Activated T-helper 1 cell treated with Interleukin-2 at 50 U/mL for 16 hours (primary cell): ENCODE measurements around the gene PSMB11.

Experiments used
- DNase-seq: peaks from one replicate; pipeline ENCODE4 v3.0.0-alpha.2; 2020; ENCODE audit warnings: low read depth

Gene PSMB11

GRCh38 chr14:23085458-23085857 is 43.4 kb downstream of the PSMB11 start:
- DNase-seq, result no peak

DNA sequence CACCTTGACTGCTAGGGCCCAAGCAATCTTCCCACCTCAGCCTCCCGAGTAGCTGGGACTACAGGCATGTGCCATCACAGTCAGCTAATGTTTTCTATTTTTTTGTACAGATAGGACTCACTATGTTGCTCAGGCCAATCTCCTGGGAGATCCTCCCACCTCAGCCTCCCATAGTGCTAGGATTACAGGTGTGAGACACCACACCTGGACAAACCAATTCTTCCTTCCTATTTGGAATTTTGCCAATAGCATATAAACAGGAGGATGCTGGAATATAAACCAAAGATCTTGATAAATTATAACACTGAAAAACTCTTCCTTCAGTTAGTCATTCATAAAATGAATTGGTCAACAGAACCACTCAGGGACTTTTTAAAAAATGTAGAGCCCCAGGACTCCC is 44.6 kb downstream of the PSMB11 start:
- no peak for DNase-seq

- no peak for DNase-seq
These were observed 47.7 kb downstream of the PSMB11 start for GRCh38 chr14:23089498-23090253.

DNA sequence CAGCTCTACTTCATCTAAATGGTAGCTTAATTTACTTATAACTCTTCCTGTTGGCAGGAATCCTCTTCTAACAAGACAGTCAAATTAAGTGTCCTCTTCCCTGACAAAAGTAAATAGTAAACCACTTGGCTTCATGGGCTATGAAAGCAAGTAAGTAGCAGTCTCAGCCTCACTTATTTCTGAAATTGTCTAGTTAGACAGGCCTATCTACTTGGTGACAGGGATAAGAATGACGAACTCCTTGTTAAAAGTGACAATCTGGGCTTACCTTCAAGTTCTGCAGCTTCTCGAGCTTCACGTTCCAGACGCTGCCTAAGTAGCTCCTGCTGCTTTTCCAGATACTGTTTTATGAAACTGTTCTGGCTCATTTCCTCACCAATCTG is 48.2 kb downstream of the PSMB11 start:
- DNase-seq, result no peak

DNA sequence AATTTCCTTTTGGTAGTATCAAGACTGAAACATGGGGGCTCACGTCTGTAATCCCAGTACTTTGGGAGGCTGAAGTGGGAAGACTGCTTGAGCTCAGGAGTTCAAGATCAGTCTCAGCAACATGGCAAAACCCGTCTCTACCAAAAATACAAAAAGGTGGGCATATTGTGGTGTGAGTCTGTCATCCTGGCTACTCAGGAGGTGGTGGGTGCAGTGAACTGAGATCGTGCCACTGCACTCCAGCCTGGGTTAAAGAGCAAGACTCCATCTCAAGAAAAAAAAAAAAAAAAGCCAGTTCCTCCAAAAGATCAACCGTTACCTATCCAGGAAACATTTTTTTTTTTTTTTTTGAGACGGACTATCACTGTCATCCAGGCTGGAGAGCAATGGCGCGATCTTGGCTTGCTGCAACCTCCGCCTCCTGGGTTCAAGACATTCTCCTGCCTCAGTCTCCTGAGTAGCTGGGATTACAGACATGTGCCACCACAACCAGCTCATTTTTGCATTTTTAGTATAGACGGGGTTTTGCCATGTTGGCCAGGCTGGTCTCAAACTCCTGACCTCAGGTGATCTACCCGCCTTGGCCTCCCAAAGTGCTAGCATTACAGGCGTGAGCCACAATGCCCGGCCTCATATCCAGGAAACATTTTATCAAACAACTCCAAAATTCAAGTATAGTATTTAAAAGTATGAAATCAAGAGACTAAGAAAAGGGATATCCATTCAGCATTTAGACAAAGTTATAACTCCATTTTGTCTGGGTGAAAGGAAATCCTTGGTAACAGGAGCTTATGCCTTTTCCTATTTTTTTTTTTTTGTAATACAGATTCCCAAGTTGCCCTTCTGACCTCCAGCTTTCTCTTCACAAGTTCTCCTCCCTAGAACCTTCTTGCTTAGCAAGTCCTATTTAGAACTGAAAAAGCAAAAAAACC is 49.5 kb downstream of the PSMB11 start:
- no peak for DNase-seq

GRCh38 chr14:23093104-23093503 is 51.1 kb downstream of the PSMB11 start:
- DNase-seq, result no peak

DNA sequence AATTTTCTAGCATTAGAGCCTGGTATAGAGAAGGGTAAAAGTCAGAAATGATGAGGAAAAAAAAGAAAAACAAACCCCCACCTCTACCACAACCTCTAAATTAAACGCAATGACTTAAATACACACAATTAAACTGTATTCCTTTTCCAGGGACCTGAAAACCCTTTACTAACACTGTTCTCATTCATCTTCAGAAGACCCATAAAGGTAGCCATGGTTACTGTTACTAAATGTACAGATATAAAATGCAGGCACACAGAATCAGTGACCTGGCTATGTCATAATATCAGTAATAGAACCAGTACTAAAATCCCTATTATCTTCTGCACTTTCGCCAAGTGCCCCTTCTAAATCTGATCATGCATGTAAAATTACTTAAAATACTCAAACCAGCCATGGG is 51.5 kb downstream of the PSMB11 start:
- DNase-seq, result no peak
